PC-9 (cell line): ENCODE results near the gene SMG6. TPM values are rescaled to one million over a fixed set of nuclear protein-coding genes. Genes with fewer than 3 reads are reported as not detected.

ENCODE experiments used
- BruUV-seq: library from RNA; stranded (reverse); fragments of 400-500 nt; replicated peaks from 2 replicates; lab custom pipeline; 2021; lab: Mats Ljungman, UMichigan
- CTCF ChIA-PET: fragments of 300-600 bp; sonication (Branson Sonifier 250); formaldehyde crosslinking; loops from one replicate; lab custom pipeline; 2022; ENCODE audit warnings: antibody characterized with exemption; lab: Charles Lee
- POLR2A ChIA-PET: fragments of 300-600 bp; sonication (Branson Sonifier 250); formaldehyde crosslinking; loops from one replicate; lab custom pipeline; 2022; ENCODE audit warnings: antibody characterized with exemption; ENCODE audit not compliant: unreplicated experiment; lab: Charles Lee
- DNase-seq, 2 experiments: peaks; one replicate each; pipeline versions ENCODE4 v3.0.0 to v3.0.0-alpha.2; 2015 to 2022; ENCODE audit warnings: mixed read lengths in 1 of 2
- H2AFZ ChIP-seq: fragments of 200-600 bp; sonication (generic); 2 replicates; pipeline ENCODE4 v1.8.1; 2017; ENCODE audit warnings: antibody characterized with exemption
- H3F3A ChIP-seq: fragments of 200-600 bp; sonication (generic); 2 replicates; pipeline ENCODE4 v1.8.1; 2017; ENCODE audit warnings: antibody characterized with exemption, mild to moderate bottlenecking, low read depth; ENCODE audit not compliant: insufficient read depth
- H3K27ac ChIP-seq: fragments of 200-600 bp; sonication (generic); 2 replicates; pipeline ENCODE4 v1.6.1; 2016; ENCODE audit warnings: mixed run types
- H3K27me3 ChIP-seq: fragments of 200-600 bp; sonication (generic); 2 replicates; pipeline ENCODE4 v1.6.1; 2016; ENCODE audit warnings: low read depth, mixed run types; ENCODE audit not compliant: insufficient read depth
- H3K36me3 ChIP-seq: fragments of 200-600 bp; sonication (generic); 2 replicates; pipeline ENCODE4 v1.6.1; 2016; ENCODE audit warnings: low read depth, mixed run types
- H3K4me1 ChIP-seq: fragments of 200-600 bp; sonication (generic); replicated peaks from 2 replicates; pipeline ENCODE4 v1.6.1; 2016; ENCODE audit warnings: mixed run types; ENCODE audit not compliant: insufficient read depth
- H3K4me2 ChIP-seq: fragments of 200-600 bp; sonication (generic); 2 replicates; pipeline ENCODE4 v1.6.1; 2017; ENCODE audit warnings: mixed run types
- H3K4me3 ChIP-seq: fragments of 200-600 bp; sonication (generic); 2 replicates; pipeline ENCODE4 v1.6.1; 2016; ENCODE audit warnings: mixed run types
- H3K79me2 ChIP-seq: fragments of 200-600 bp; sonication (generic); 2 replicates; pipeline ENCODE4 v1.6.1; 2017; ENCODE audit warnings: low read depth, mixed run types
- H3K9me2 ChIP-seq: fragments of 200-600 bp; sonication (generic); 2 replicates; pipeline ENCODE4 v1.8.1; 2017; ENCODE audit warnings: mild to moderate bottlenecking; ENCODE audit not compliant: insufficient read depth
- H3K9me3 ChIP-seq: fragments of 200-600 bp; sonication (generic); 2 replicates; pipeline ENCODE4 v1.8.1; 2016; ENCODE audit warnings: low read depth; ENCODE audit not compliant: insufficient read depth
- H4K20me1 ChIP-seq: fragments of 200-600 bp; sonication (generic); 2 replicates; pipeline ENCODE4 v1.8.1; 2017; ENCODE audit not compliant: insufficient read depth
- CTCF ChIP-seq: fragments of 200-600 bp; sonication (generic); conservative IDR thresholded peaks from 2 replicates; pipeline ENCODE4 v1.6.1; 2017; ENCODE audit warnings: mixed run types, antibody characterized with exemption, mild to moderate bottlenecking, moderate library complexity
- EZH2 ChIP-seq: fragments of 200-600 bp; sonication (generic); IDR thresholded peaks from 2 replicates; pipeline ENCODE4 v1.8.0; 2017; ENCODE audit warnings: antibody characterized with exemption, low read depth
- intact Hi-C: fragments of 100-400 bp; cut with micrococcal nuclease; formaldehyde crosslinking; loops from one replicate; pipeline ENCODE4 v1.10.0; 2022; ENCODE audit not compliant: unreplicated experiment
- total RNA-seq: library from RNA; stranded (reverse); gene quantifications from 2 replicates; pipeline ENCODE4 v1.2.3, GENCODE V29; 2021

The SMG6 gene
- total RNA-seq, 1 experiment from 2014 or later, result 43.1 TPM

- Histone ChIP-seq H2AFZ (no peak overlapping the region), H3K27ac (no peak overlapping the region), H3K27me3 (no peaks in the 10 kb centered on the region), H3K4me3 (no peak overlapping the region), H4K20me1 (0 out of 2 replicates have a peak, but pooled peaks cover 3% of the 10 kb centered on the region), H3K4me1 (no peaks in the 10 kb centered on the region), H3K9me3 (no peaks in the 10 kb centered on the region), H3K4me2 (no peak overlapping the region), H3K36me3 (0 out of 2 replicates have a peak, but pooled peaks cover 3% of the 10 kb centered on the region), H3F3A (no peaks in the 10 kb centered on the region), H3K79me2 (no peaks in the 10 kb centered on the region), H3K9me2 (no peaks in the 10 kb centered on the region)
- DNase-seq, result no peak
- CTCF ChIA-PET, result no interaction called here
- POLR2A ChIA-PET, result interaction anchor here (0.6 to 0.7 kb wide), 2 partner anchors 12 to 21 kb away, joined by 4 to 5 read pairs; no protein-coding TSS in a partner anchor
- BruUV-seq, result no TSS peak
- intact Hi-C loops, result no loop called here
- TF ChIP-seq EZH2 (no peak), CTCF (no peak)
Observed at GRCh38 chr17:2156666-2157065, 146.9 kb downstream of the SMG6 start.

- Histone ChIP-seq H3K4me1 (no peaks in the 10 kb centered on the region), H3F3A (no peaks in the 10 kb centered on the region), H3K4me2 (no peak overlapping the region), H3K27me3 (no peaks in the 10 kb centered on the region), H2AFZ (no peak overlapping the region), H3K4me3 (no peak overlapping the region), H3K36me3 (0 out of 2 replicates have a peak, but pooled peaks cover 3% of the 10 kb centered on the region), H3K9me3 (no peaks in the 10 kb centered on the region), H3K9me2 (no peaks in the 10 kb centered on the region), H4K20me1 (0 out of 2 replicates have a peak, but pooled peaks cover 3% of the 10 kb centered on the region), H3K79me2 (no peaks in the 10 kb centered on the region), H3K27ac (no peak overlapping the region)
- TF ChIP-seq CTCF, result no peak
- TF ChIP-seq EZH2, result no peak
- ChIA-PET CTCF (interaction anchor here (0.6 kb wide), 3 partner anchors 37 to 89 kb away, joined by 5 to 6 read pairs (median 6); no protein-coding TSS in a partner anchor), POLR2A (interaction anchor here (0.5 kb wide), 1 partner anchor 41 kb away, joined by 5 read pairs; no protein-coding TSS in a partner anchor)
- DNase-seq, result no peak
- intact Hi-C loops, result no loop called here
- no TSS peak for BruUV-seq
Observed at GRCh38 chr17:2155573-2155972, 148.0 kb downstream of the SMG6 start.

GRCh38 chr17:2151358-2152033 lies 152.1 kb downstream of the SMG6 start:
- no peak overlapping the region for H2AFZ ChIP-seq
- no peaks in the 10 kb centered on the region for H3F3A ChIP-seq
- TF ChIP-seq EZH2, result no peak
- TF ChIP-seq CTCF, result no peak
- intact Hi-C loops, result no loop called here
- no peaks in the 10 kb centered on the region for H3K79me2 ChIP-seq
- H3K27me3 ChIP-seq, result no peaks in the 10 kb centered on the region
- 0 out of 2 replicates have a peak, but pooled peaks cover 3% of the 10 kb centered on the region for H4K20me1 ChIP-seq
- no peak overlapping the region for H3K4me3 ChIP-seq
- H3K9me3 ChIP-seq, result no peaks in the 10 kb centered on the region
- 0 out of 2 replicates have a peak, but pooled peaks cover 3% of the 10 kb centered on the region for H3K36me3 ChIP-seq
- no peak overlapping the region for H3K4me2 ChIP-seq
- ChIA-PET POLR2A (no interaction called here), CTCF (no interaction called here)
- no peaks in the 10 kb centered on the region for H3K9me2 ChIP-seq
- DNase-seq, result no peak
- H3K27ac ChIP-seq, result no peak overlapping the region
- no TSS peak for BruUV-seq
- peaks cover 3% of the 10 kb centered on the region for H3K4me1 ChIP-seq
